Skeletal muscle cell (primary cell): ENCODE data around the gene VIPR1.

ENCODE experiments used
- DNase-seq: peaks from one replicate; pipeline ENCODE4 v3.0.0-alpha.2; 2010; ENCODE audit warnings: low read depth
- H3K4me3 ChIP-seq: 2 replicates; pipeline ENCODE4 v1.5.1; 2011; ENCODE audit warnings: low read depth, mild to moderate bottlenecking, control low read depth, low read length, moderate library complexity

VIPR1 gene

DNA sequence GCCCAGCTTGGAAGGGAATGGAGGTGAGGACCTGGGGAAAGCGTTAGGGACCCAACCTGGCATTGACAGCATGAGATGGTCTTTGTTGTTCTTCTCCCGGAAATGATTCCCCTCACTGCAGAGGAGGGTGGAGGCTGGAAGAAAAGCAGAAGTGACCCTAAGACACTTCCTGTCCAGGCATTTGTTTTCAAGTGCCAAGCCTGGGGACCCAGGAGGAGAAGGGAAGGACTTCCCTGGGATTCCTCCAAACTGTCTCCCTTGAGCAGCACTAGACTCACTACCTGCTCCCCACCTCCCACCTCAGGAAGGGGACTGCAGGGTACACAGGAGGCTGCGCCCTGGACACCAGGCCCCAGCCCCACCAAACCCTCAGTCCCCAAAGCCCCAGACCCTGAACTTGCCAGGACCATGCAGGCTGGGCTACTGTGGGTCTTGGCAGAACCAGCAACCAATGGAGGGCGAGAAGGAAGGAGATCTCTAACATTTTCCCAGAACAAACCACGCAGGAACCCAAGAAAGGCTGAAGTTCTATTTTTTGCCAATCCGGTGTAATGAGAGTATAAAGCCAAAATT lies 9.8 kb upstream of the VIPR1 start:
- DNase-seq = no peak
- H3K4me3 ChIP-seq = no peak overlapping the region

DNA sequence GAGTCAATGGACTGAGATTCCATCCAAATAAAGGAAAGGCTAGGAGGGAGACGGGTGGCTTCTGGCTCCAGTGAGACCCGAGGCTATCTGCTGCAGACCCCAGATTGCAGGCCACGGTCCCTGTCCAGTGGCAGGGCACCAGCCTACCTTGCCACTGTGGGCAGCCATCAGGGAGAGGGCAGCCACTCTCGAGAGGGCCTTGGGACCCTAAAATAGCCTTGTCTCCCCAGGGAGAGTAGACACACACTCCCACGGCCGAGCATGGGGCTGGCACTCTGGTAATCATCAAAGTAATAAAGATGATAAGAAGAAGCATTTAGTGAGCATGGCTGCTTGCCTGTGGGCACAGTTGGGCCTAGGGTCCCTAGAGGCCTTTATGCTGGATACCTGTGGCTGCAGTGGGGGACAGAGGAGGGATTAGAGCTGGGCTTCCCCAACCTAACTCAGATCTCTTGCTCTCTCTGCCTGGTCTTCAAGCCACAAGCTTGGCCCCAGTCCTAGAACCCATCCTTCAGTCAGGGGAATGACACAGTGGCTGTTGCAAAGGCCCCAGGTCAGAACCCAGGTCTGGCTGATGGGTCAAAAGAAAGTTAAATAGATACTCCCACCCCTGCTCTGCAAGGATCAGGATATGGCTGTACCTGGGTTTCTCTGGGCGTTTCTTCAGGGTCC lies 9.2 kb upstream of the VIPR1 start:
- no peak for DNase-seq
- H3K4me3 ChIP-seq = no peak overlapping the region

- H3K4me3 ChIP-seq = no peak overlapping the region
- no peak for DNase-seq
Measured at GRCh38 chr3:42493798-42494151, 8.7 kb upstream of the VIPR1 start.

- no peak overlapping the region for H3K4me3 ChIP-seq
- no peak for DNase-seq
Measured at GRCh38 chr3:42495393-42495792, 7.0 kb upstream of the VIPR1 start.

DNA sequence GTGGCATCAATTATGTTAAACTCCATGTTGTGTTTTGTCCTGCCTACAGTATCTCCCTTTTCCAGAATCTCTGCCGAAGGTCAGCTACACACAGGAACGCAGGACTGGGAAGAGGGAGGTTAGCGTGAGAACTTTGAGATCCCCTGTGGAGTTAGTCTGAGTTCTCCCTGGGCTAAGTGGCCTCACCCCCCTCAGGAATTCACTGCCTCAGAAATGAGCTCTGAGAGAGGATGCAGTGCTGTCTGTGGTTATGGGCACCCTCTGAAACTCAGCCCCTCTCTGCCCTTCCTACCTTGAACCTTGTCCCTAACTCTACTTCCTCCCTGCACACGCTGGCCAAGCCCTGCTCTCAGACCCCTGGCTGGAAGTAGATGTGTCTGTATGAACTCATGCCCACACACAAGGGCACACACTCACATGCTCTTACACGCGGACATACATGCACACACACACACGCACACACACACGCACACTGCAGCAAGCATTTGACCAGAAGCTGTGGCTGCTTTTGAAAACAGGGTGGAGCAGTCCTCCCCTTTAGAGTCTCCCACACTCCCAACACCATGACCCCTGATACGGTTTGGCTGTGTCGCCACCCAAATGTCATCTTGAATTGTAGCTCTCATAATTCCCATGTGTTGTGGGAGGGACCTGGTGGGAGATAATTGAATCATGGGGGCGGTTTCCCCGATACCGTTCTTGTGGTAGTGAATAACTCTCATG lies 5.3 kb upstream of the VIPR1 start:
- no peak for DNase-seq
- no peak overlapping the region for H3K4me3 ChIP-seq

GRCh38 chr3:42498034-42498433 lies 4.4 kb upstream of the VIPR1 start:
- no peak for DNase-seq
- H3K4me3 ChIP-seq = no peak overlapping the region

DNA sequence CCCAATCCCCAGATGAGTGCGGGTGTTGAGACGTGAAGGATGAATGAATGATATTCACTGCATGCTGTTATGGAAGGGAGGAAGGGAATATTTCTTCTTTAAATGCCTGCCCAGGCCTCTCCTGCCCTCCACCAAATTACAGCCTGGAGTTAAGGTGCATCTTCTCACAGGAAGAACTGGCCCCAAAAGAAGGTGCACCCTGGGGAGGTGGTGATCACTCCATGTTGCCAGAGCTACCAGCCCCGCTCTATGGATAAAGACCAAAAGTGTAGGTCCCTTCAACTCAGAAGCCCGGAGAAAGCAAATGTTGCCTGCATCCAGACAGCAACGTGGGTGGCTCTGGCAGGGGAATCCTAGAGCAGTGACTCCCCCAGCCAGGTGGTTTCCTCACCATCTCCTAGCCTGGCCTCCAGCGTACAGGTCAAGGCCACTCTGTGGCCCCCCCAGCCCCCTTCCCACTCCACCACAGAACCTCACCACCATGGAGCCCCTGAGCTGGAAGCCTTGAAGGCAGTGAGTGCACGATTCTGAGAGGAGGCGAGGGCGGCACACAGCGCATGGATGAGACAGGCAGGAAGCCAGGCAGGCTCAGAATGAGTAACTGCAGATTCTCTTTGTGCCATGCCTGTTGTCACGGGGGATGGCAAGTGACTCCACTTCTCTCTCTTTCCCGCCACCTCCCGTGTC lies 3.5 kb upstream of the VIPR1 start:
- no peak for DNase-seq
- no peak overlapping the region for H3K4me3 ChIP-seq

GRCh38 chr3:42499478-42499871 lies 3.0 kb upstream of the VIPR1 start:
- no peak overlapping the region for H3K4me3 ChIP-seq
- no peak for DNase-seq

DNA sequence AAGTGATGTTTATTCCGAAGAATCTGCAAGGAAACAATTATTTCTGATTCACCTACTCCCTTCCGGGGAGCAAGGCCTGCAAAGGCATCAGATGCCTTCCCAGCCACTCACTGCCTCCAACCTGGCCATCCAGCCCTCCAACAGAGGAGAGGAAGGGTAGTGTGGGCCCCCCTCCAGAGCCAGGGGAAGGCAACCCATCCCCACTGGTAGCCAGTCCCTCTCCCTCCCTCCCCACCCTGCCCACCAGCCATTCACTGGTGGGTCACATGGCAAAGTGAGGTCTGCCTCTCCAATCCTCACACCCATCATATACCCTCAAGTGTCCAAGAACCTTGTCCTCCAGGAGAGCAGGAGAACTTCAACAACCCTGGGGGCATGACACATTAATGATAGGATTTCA lies 2.4 kb upstream of the VIPR1 start:
- no peak overlapping the region for H3K4me3 ChIP-seq
- no peak for DNase-seq

DNA sequence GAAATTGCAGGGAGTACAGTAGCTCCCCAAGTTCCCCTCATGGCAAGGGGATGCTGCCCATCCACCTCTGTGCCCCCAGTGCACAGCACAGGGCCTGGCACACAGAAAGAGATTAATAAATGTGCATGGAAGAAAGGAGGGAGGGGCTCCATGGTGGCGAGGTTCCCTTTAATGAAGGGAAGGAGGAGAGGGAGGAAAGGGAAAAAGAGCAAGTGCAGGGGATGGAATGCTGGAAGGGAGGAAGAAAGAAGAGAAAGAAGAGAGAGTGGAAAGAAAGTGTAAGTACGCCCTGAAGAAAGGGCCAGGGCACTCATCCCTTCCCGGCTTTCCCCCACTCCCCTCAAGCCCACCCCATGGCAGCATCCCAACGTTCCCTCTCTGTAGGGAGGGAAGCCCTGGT lies 1.5 kb upstream of the VIPR1 start:
- no peak for DNase-seq
- H3K4me3 ChIP-seq = no peak overlapping the region

- DNase-seq = no peak
- H3K4me3 ChIP-seq = no peak overlapping the region
Measured at GRCh38 chr3:42501321-42501680, 1.1 kb upstream of the VIPR1 start.

DNA sequence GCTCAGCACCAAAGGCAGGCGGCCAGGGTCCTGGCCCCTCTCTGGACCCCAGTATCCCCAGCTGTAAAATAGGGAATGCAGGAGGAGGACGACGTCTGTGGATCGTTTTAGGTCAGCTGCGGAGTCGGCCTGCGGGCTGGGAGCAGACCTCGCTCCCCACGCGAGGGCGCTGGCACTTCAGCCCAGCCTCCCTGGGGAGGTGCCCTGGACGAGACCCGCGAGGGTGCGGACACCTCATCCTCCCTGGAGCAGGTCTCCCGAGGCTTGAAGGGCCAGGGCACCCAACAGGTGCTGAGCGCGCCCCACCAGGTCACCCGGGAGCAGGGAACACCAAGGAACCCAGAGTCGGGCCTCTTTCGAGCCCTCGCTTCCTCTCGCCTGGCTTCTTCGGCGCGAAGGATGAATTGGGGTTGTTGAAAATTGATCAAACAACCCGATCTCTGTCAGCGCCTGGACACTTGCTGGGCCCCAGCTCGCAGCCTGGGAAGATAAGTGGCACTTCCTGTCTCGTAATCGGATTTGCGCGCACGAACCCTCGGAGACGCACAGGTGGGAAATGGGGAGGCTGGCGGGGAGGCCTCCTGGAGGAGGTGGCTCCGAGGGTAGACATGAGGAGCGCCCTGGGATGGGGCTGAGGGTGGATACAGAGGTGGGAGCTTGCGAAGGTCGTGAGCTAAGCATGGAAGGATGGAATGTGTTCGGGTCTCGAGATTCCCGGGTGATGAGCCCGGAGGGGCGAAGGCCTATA lies 588 bp upstream of the VIPR1 start:
- peak overlapping the region; percentile 15 for H3K4me3 ChIP-seq
- no peak for DNase-seq

DNA sequence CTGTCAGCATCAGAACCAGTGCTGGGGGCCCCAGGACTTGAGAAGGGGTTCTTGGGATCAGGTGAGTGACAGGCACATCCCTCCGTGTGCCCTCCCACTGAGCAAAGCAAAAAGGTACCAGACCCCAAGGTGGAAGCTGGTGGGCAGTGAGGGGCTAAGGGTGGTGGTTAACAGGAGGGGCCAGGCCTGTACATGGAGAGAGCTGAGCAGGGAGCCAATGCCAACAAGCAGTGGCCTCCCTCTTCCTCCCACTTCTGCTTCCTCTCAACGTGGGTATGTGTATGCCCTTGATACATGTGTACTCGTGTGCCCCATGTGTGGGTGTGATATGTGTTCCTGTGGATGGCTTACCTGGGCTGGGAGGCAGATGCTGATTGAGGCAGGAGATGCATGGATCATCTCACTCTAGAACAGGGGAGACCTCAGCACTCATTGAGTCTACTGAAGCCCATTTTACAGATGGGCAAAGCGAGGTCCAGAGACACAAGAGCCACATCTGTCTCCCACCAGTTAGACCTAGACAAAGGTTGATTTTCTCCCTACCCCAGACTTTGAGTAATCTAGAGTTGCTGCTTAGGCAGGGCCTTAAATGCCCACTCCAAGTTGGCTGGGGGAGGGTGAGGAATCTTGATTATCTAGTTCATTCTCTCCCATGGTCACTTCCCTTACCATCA lies 945 bp downstream of the VIPR1 start:
- no peak overlapping the region for H3K4me3 ChIP-seq

DNA sequence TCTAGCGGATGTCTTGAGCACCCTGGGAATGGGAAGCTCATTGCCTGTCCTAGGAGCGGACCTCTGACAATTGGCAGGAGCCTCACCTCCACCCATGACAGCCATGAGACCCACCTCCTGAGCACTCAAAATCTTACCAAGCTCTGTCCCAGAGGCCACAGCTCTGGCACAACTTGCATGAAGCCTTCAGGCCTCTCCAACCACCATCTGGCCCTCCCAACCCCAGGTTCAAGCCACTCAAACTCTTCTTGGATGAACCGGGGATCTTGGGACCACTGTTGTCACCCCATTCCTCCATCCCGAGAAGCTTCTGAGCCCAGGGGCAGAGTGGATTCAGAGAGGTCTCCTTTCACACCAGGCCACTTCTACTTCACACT lies 1.5 kb downstream of the VIPR1 start:
- DNase-seq = no peak
- no peak overlapping the region for H3K4me3 ChIP-seq

More for the DNA sequence above, 945 bp downstream of the VIPR1 start:
- no peak for DNase-seq

DNA sequence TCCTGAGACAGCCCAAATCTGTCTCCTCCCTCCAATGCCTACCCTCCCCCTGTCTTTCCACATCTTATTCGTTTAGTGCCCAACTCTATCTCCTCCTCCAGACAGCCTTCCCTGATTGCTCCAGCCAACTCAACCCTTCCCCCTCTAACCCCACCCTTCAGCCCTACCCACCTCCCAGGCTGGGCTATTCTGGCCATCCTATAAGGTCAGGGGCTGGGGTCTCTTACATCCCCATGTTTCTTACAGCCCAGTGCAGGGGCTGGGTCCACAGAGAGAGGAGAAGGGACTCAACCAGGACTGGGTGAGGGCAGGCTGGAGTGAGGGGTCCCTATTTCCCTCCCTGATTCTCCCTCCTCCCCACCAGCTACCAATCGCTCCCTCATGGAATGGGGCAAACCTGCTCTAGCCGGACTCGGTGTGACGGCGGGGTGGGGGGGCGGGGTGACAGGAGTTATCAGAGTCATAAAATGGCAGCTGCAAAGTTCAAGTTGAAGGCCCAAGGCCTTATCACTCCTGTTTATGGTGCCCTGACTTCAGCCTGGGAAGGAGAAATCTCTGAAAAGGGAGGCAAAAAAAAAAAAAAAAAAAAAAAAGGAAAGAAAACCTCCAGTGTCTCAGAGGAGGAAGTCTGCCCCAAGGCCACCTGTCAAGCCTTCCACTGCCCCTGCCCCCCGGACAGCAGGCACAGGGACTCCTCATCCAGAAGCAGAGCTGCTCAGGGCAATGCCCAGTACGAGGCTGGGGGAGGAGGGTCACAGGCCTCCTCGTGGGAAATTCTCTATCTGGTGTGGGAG lies 2.1 kb downstream of the VIPR1 start:
- no peak for DNase-seq
- H3K4me3 ChIP-seq = no peak overlapping the region

DNA sequence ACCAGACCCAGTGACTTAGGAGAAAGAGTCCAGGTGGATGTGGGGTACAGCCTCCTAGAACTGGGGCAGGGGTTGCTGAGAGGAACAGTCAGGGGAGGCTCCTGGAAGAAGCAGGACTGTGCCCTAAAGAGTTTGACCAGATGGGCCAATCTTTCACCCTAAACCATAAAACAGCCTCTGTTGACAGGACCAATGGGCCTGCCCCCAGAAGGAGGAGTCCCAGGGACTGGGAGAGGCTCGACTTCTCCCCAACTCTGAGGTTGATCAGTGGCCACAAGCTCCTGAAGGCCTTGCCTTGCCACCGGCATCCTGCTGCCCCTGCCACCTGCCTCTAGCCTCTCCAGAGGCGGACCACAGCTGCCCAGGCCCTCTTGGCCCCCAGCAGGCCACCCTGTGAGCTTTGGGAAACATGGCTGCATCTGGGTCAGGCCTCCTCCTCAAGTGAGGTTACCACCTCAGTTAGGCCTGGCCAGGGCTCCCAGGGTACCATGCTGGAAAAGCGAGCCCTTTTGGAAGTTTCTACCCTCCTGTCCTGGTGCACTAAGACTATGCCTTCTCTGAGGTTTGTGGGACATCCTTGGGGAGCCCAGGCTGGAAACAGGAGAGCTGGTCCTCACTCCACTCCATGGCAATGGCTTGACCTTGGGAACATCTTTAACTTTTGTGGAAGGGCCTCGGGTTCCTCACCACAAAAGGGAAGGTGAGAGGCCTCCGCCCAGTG lies 2.8 kb downstream of the VIPR1 start:
- no peak overlapping the region for H3K4me3 ChIP-seq
- DNase-seq = no peak

DNA sequence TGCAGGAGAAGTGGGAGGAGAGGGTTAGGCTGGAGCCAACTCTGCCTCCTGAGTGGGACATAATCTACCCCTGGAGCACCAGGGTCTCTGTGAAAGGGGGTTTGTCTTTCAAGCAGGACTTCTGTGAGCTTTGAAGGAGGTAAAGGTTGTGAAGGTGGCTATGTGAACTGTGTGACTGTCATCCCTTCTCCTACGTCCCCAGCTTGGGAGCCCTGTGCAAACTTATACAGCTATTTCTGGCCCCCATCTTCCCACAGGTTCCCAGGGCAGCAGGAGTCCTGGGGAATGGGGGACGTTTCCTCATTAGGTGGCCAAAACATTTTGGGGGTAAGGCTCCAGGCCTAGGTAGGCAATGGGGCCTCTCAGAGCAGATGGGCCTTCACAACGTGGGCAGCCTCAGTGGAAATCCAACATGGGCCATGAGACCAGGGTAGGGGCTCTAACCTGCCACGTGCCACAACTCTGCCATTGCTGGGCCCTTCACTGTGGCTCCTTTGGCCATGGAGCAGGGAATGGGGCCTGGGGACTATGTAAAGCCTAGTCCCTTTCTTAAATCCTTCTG lies 3.5 kb downstream of the VIPR1 start:
- DNase-seq = no peak
- H3K4me3 ChIP-seq = no peak overlapping the region

- H3K4me3 ChIP-seq = no peak overlapping the region
- no peak for DNase-seq
Measured at GRCh38 chr3:42507252-42507651, 4.8 kb downstream of the VIPR1 start.
